NCI-H345 (cell line): ENCODE measurements around the gene NUDC.
"Not testable (repeated sequence)": the region's sequence is repeated elsewhere in the genome, so short reads cannot be mapped to it uniquely, and the experiment has no call there.

ENCODE experiments used
- DNase-seq: peaks from one replicate; lab custom pipeline; 2025; lab: John Stamatoyannopoulos, UW

The NUDC gene

GRCh38 chr1:26921540-26922430 lies at the start of gene NUDC:
Gene NUDC (plus strand): TSS chr1:26921743. CDS start chr1:26921849, 106 bp downstream.
- DNase-seq = peak; percentile 98

GRCh38 chr1:26873097-26873496 lies 48.4 kb upstream of the NUDC start:
- DNase-seq = not testable (repeated sequence)

GRCh38 chr1:26874896-26875295 lies 46.6 kb upstream of the NUDC start:
- DNase-seq = no peak

GRCh38 chr1:26877326-26877725 lies 44.2 kb upstream of the NUDC start:
- DNase-seq = no peak

- no peak for DNase-seq
These were observed 41.8 kb upstream of the NUDC start for GRCh38 chr1:26879793-26880192.

- not testable (repeated sequence) for DNase-seq
These were observed 39.9 kb upstream of the NUDC start for GRCh38 chr1:26881611-26882010.

GRCh38 chr1:26882696-26883463 lies 38.7 kb upstream of the NUDC start:
- DNase-seq = no peak

GRCh38 chr1:26887125-26887524 lies 34.4 kb upstream of the NUDC start:
- no peak for DNase-seq

- no peak for DNase-seq
These were observed 33.3 kb upstream of the NUDC start for GRCh38 chr1:26888231-26888630.

- DNase-seq = peak; percentile 81
These were observed 31.7 kb upstream of the NUDC start, which contains the start of gene GPN2 for GRCh38 chr1:26889551-26890466. Gene GPN2 (minus strand): TSS chr1:26890283. CDS start chr1:26890096, 187 bp downstream.

GRCh38 chr1:26890467-26890796 lies 31.1 kb upstream of the NUDC start:
- DNase-seq = no peak

GRCh38 chr1:26894263-26894662 lies 27.3 kb upstream of the NUDC start:
- DNase-seq = no peak

- no peak for DNase-seq
These were observed 24.2 kb upstream of the NUDC start for GRCh38 chr1:26897351-26897750.

GRCh38 chr1:26900001-26900814 lies 21.3 kb upstream of the NUDC start, which contains the start of gene GPATCH3:
Gene GPATCH3 (minus strand): TSS chr1:26900467. CDS start chr1:26900442, 25 bp downstream.
- peak; percentile 95 for DNase-seq

GRCh38 chr1:26900815-26901511 lies 20.6 kb upstream of the NUDC start:
- DNase-seq = no peak

- DNase-seq = no peak
These were observed 14.2 kb upstream of the NUDC start for GRCh38 chr1:26907071-26907917.

- no peak for DNase-seq
These were observed 11.6 kb upstream of the NUDC start for GRCh38 chr1:26909951-26910342.

GRCh38 chr1:26910343-26911160 lies 11.0 kb upstream of the NUDC start:
- DNase-seq = no peak
